ENCODE measurements around the gene SASS6.

- TF ChIP-seq CTCF (IDR thresholded peaks at IDR 0.05; ENCODE audit: borderline replicate concordance, extremely low read depth, low read length, poor library complexity, severe bottlenecking), result no peak
- TF ChIP-seq EZH2 (IDR thresholded peaks at IDR 0.05; ENCODE audit: borderline replicate concordance, low read depth, low read length, severe bottlenecking), result no peak
These were observed 14.2 kb upstream of the SASS6 start for GRCh38 chr1:100146958-100147357.

Measured in DND-41 (cell line).